Testis (tissue), 3 donors: Measurements from ENCODE around the gene IL15RA. TPM values are rescaled to one million over a fixed set of nuclear protein-coding genes. Genes with fewer than 3 reads are reported as not detected.
A peak's percentile ranks its signal among the peaks of the same experiment; 100 is the strongest.

Experiments used
- DNase-seq: peaks from one replicate; pipeline ENCODE4 v3.0.0-alpha.2; 2019
- H3K27ac ChIP-seq, 2 donors: fragments of 200-600 bp; sonication (generic); one replicate each; pipeline ENCODE4 v1.5.1; 2019
- H3K27me3 ChIP-seq: fragments of 200-600 bp; sonication (generic); one replicate; pipeline ENCODE4 v1.5.1; 2019
- H3K36me3 ChIP-seq: fragments of 200-600 bp; sonication (generic); one replicate; pipeline ENCODE4 v1.5.1; 2017; ENCODE audit warnings: low read depth; ENCODE audit errors: missing control alignments
- H3K4me1 ChIP-seq: fragments of 200-600 bp; sonication (generic); one replicate; pipeline ENCODE4 v1.5.1; 2019
- H3K4me3 ChIP-seq, 2 donors: fragments of 200-600 bp; sonication (generic); one replicate each; pipeline ENCODE4 v1.5.1; 2017 to 2019
- H3K9me3 ChIP-seq: fragments of 200-600 bp; sonication (generic); one replicate; pipeline ENCODE4 v1.5.1; 2017
- POLR2A ChIP-seq: fragments of 450-650 bp; IDR thresholded peaks from one replicate; pipeline ENCODE4 v1.6.1; 2017; ENCODE audit warnings: antibody characterized with exemption, mild to moderate bottlenecking, moderate library complexity
- WGBS, 2 donors: methylation state at CpG; one replicate each; pipeline ENCODE4 v1.1.5; 2018; 5-methylcytosine and 5-hydroxymethylcytosine counted together
- intact Hi-C: fragments of 100-400 bp; cut with DNase I; formaldehyde crosslinking; loops from one replicate; pipeline ENCODE4 v1.15.1; 2023; ENCODE audit warnings: low total_unique reads
- polyA plus RNA-seq: library from polyadenylated mRNA; stranded (reverse); fragments of 350-450 nt; fragmentation: Illumina TruSeq; extraction: RNeasy Lipid Tissue Mini Kit (QIAGEN cat#74804); gene quantifications from one replicate; pipeline ENCODE4 v1.2.3, GENCODE V29; 2014; ENCODE audit warnings: low read depth, low replicate concordance; ENCODE audit not compliant: insufficient read depth
- total RNA-seq, 2 donors: library from RNA; depleted of rRNA; stranded (reverse); fragments of >200 nt; gene quantifications; one replicate each; pipeline ENCODE4 v1.2.3, GENCODE V29; 2016
- TF ChIP-seq, protein P1 (sequence below), 3 experiments: fragments of 450-650 bp in 2 of 3; fragments of 200-600 bp in 1 of 3; sonication (generic) in 1 of 3; IDR thresholded peaks; one replicate each; pipeline ENCODE4 v1.5.1; 2016 to 2019; ENCODE audit warnings: antibody characterized with exemption in 3 of 3, mild to moderate bottlenecking in 2 of 3, moderate library complexity in 1 of 3

The IL15RA gene
- total and polyA plus RNA-seq, 3 donors from 2014 or later, result 15.6 to 21.9 (median 18.3) TPM

DNA sequence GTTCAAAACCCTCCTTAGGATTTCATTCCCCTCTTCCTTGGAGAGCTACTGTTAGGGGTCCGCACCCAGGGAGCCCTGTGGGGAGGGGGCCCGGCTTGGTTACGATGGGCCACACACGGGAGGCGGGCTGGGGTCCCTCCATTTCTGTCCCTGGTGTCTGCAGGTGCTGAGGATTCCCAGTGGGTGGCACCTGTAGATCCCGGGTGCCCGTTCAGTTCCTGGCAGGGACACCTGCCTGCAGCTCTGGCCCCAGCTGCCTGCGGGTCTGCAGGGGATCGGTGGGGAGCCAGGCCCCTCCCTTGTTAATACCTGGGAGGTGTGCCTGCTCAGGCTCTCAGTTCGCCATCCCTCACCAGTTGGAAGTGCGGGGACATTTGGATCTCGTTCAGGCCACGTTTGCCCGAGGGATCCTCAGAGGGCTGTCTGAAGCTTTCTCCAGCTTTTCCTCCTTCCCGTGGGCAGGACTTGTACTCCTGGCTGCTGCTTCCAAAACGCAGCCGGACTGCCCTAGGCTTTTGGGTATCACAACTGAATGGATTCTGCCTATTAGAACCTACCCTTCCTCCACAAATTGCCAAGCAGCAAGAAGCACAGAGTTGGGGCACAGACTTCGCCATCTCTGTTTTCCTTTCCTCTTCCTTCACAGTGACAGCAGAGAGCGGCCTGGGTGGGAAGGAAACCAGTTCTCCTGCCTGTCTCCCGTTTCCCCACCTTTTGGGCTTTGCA lies 22.3 kb upstream of the IL15RA start:
- H3K27me3 ChIP-seq, result no peaks in the 10 kb centered on the region
- no peak overlapping the region for H3K4me3 ChIP-seq
- WGBS, 2 donors, result 45 to 73% methylated on average over 9 to 20 of the region's 20 CpGs
- H3K9me3 ChIP-seq, result no peaks in the 10 kb centered on the region
- intact Hi-C loops, result no loop called here
- no peaks in the 10 kb centered on the region for H3K36me3 ChIP-seq
- DNase-seq, result no peak
- no peaks in the 10 kb centered on the region for H3K4me1 ChIP-seq
- no peak overlapping the region for H3K27ac ChIP-seq
- no peak for TF ChIP-seq POLR2A
- TF ChIP-seq, protein P1, sequence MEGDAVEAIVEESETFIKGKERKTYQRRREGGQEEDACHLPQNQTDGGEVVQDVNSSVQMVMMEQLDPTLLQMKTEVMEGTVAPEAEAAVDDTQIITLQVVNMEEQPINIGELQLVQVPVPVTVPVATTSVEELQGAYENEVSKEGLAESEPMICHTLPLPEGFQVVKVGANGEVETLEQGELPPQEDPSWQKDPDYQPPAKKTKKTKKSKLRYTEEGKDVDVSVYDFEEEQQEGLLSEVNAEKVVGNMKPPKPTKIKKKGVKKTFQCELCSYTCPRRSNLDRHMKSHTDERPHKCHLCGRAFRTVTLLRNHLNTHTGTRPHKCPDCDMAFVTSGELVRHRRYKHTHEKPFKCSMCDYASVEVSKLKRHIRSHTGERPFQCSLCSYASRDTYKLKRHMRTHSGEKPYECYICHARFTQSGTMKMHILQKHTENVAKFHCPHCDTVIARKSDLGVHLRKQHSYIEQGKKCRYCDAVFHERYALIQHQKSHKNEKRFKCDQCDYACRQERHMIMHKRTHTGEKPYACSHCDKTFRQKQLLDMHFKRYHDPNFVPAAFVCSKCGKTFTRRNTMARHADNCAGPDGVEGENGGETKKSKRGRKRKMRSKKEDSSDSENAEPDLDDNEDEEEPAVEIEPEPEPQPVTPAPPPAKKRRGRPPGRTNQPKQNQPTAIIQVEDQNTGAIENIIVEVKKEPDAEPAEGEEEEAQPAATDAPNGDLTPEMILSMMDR (IDR thresholded peaks at IDR 0.05), result no peak

DNA sequence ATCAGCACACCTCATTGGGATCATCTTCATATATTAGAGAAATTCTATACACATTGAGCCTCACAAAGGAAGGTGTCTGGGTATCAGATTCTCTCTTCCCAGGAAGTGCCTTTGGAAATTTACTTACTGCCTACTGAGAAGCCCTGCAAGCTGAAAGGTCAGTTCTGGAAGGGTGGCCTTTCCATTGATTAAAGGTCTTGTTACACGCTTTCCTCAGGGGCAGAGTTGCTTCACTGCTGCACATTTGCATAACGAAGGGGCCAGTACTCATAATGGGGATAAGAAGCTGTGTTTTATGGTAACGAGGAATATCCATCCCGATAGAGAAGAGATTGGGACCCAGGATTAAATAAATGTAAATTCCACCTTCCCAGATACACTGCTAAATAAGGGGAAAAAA lies 19.4 kb upstream of the IL15RA start:
- H3K27ac ChIP-seq, result no peak overlapping the region
- no peak overlapping the region for H3K4me3 ChIP-seq
- no peaks in the 10 kb centered on the region for H3K27me3 ChIP-seq
- intact Hi-C loops, result no loop called here
- DNase-seq, result no peak
- H3K4me1 ChIP-seq, result no peaks in the 10 kb centered on the region
- H3K9me3 ChIP-seq, result no peaks in the 10 kb centered on the region
- TF ChIP-seq, protein P1 (IDR thresholded peaks at IDR 0.05), result no peak
- TF ChIP-seq POLR2A, result no peak
- 83 to 85% methylated on average over 4 of the region's 4 CpGs for WGBS, 2 donors
- H3K36me3 ChIP-seq, result no peaks in the 10 kb centered on the region

DNA sequence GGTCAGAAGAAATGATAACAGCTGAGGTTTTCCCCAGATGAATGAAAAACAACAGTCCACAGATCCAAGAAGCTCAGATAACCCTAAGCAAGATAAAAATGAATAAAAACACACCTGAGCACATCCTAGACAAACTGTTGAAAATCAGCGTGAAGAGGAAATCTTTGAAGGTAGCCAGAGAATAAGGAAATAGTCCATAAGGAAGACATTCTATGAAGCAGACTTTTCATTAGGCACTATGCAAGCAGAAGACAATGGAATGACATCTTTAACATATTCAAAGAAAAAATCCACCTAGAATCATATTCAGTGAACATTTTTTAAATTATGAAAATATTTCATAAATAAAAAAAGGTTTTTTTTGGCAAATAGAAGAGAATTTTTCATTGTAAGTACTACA lies 15.1 kb upstream of the IL15RA start:
- H3K27ac ChIP-seq, result no peak overlapping the region
- DNase-seq, result no peak
- no peak overlapping the region for H3K4me3 ChIP-seq
- H3K36me3 ChIP-seq, result no peaks in the 10 kb centered on the region
- no peaks in the 10 kb centered on the region for H3K27me3 ChIP-seq
- H3K9me3 ChIP-seq, result no peaks in the 10 kb centered on the region
- peaks cover 6% of the 10 kb centered on the region for H3K4me1 ChIP-seq
- intact Hi-C loops, result no loop called here
- TF ChIP-seq, protein P1 (IDR thresholded peaks at IDR 0.05), result no peak
- no peak for TF ChIP-seq POLR2A
- WGBS, 2 donors, result 87 to 93% methylated on average over 1 of the region's 1 CpG

DNA sequence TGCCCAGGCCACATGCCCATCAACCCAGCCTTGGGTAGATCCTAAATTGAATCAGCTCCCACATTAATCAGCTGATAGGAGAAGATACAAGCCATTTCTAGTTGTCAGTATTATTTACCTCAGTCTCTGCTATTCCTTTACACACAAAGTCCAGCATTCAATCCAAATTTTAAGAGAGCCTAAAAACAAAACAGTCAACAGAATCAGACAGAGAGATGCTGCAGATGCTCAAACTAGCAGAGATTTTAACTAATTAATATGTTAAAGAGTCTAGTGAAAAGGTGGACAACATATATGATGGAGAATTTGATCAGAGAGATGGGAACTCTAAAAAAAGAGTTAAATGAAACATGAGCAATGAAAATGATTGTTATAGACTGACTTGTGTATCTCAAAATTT lies 14.4 kb upstream of the IL15RA start:
- Histone ChIP-seq H3K9me3 (no peaks in the 10 kb centered on the region), H3K4me1 (peaks cover 10% of the 10 kb centered on the region), H3K36me3 (no peaks in the 10 kb centered on the region), H3K27ac (peak overlapping the region in 1 of 2 donors; percentile 8), H3K4me3 (no peak overlapping the region), H3K27me3 (no peaks in the 10 kb centered on the region)
- TF ChIP-seq, protein P1 (IDR thresholded peaks at IDR 0.05), result no peak
- no peak for TF ChIP-seq POLR2A
- DNase-seq, result no peak
- intact Hi-C loops, result no loop called here

DNA sequence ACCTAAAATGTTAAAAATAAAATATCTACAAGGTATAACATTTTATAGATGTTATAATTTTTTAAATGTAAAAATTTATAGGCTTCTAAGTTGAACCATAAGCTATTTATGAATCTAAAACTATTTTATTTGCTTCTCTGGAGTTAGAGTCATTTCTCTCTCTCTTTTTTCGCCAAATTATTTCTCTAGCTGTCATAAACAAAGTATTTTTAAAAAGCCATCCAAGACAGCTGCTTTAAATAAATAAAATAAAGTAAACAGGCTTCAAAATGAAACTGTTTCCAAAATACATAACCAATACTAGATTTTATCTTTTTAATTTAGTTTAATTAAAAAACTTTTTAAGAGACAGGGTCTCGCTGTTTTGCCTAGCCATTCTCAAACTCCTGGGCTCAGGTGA lies 12.4 kb upstream of the IL15RA start:
- WGBS, 2 donors, result 80% methylated on average over 2 of the region's 2 CpGs

More for the DNA sequence above, 12.4 kb upstream of the IL15RA start:
- Histone ChIP-seq H3K27ac (no peak overlapping the region), H3K36me3 (no peaks in the 10 kb centered on the region), H3K4me1 (peaks cover 10% of the 10 kb centered on the region), H3K27me3 (no peaks in the 10 kb centered on the region), H3K4me3 (no peak overlapping the region), H3K9me3 (no peaks in the 10 kb centered on the region)
- no peak for TF ChIP-seq POLR2A
- TF ChIP-seq, protein P1 (IDR thresholded peaks at IDR 0.05), result no peak
- intact Hi-C loops, result no loop called here
- no peak for DNase-seq
